ENCODE data around the gene EEF1A2.

EEF1A2 gene

DNA sequence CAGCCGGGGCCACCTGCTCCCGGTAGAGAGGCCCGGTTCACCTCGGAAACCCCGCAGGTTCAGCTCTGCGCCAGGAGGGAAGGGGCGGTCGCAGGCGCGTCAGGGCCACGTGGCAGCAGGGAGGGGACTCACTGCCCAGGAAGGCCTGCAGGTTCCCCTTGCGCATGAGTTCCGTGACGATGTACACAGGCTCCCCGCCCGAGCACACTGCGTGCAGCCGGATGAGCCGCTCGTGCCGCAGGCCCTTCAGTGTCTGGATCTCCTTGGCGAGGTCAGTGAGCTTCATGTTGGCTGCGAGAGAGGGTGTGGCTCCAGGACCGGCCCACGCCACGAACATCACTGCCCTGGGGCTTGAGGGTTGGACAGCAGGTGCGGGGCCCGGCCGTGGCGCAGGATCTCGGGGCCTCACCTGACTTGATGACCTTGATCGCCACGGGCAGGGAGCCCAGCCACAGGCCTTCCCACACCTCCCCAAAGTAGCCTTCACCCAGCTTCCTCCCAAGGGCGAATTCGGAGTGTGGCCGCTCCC lies 43.2 kb upstream of the EEF1A2 start:
- TF ChIP-seq, protein P1, sequence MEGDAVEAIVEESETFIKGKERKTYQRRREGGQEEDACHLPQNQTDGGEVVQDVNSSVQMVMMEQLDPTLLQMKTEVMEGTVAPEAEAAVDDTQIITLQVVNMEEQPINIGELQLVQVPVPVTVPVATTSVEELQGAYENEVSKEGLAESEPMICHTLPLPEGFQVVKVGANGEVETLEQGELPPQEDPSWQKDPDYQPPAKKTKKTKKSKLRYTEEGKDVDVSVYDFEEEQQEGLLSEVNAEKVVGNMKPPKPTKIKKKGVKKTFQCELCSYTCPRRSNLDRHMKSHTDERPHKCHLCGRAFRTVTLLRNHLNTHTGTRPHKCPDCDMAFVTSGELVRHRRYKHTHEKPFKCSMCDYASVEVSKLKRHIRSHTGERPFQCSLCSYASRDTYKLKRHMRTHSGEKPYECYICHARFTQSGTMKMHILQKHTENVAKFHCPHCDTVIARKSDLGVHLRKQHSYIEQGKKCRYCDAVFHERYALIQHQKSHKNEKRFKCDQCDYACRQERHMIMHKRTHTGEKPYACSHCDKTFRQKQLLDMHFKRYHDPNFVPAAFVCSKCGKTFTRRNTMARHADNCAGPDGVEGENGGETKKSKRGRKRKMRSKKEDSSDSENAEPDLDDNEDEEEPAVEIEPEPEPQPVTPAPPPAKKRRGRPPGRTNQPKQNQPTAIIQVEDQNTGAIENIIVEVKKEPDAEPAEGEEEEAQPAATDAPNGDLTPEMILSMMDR (IDR thresholded peaks at IDR 0.05; ENCODE audit: insufficient read depth, low read length, missing control alignments): no peak
- H3K4me3 ChIP-seq (ENCODE audit: low read depth, low read length): no peak overlapping the region
- DNase-seq (ENCODE audit: low read depth, low spot score): no peak
- ChIA-PET CTCF (interaction anchor here (2.1 to 5.0 kb wide), 2 partner anchors 12 to 432 kb away, joined by 6 to 24 read pairs; no protein-coding TSS in a partner anchor), POLR2A (no interaction called here)

DNA sequence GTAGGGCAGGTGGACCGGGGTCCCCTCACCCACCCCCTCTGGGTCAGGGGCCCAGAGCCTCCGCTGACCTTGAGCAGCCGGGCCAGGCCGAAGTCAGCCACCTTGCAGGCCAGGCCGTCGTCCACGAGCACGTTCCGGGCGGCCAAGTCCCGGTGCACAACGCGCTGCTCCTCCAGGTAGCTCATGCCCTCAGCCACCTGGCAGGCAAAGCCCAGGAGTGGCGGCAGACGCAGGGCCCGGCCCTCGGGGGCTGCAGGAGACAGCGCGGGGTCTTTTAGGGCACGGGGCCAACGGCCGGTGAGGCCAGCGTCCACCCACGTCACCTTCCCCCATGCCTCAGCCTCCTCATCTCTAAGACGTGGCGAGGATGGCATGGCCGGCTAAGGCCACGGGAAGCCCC lies 42.5 kb upstream of the EEF1A2 start:
- ChIA-PET POLR2A (no interaction called here), CTCF (interaction anchor here (1.2 to 5.0 kb wide), 2 partner anchors 11 to 433 kb away, joined by 3 to 24 read pairs; no protein-coding TSS in a partner anchor)
- DNase-seq (ENCODE audit: low read depth, low spot score): no peak
- H3K4me3 ChIP-seq (ENCODE audit: low read depth, low read length): no peak overlapping the region
- TF ChIP-seq, protein P1 (IDR thresholded peaks at IDR 0.05; ENCODE audit: insufficient read depth, low read length, missing control alignments): no peak

DNA sequence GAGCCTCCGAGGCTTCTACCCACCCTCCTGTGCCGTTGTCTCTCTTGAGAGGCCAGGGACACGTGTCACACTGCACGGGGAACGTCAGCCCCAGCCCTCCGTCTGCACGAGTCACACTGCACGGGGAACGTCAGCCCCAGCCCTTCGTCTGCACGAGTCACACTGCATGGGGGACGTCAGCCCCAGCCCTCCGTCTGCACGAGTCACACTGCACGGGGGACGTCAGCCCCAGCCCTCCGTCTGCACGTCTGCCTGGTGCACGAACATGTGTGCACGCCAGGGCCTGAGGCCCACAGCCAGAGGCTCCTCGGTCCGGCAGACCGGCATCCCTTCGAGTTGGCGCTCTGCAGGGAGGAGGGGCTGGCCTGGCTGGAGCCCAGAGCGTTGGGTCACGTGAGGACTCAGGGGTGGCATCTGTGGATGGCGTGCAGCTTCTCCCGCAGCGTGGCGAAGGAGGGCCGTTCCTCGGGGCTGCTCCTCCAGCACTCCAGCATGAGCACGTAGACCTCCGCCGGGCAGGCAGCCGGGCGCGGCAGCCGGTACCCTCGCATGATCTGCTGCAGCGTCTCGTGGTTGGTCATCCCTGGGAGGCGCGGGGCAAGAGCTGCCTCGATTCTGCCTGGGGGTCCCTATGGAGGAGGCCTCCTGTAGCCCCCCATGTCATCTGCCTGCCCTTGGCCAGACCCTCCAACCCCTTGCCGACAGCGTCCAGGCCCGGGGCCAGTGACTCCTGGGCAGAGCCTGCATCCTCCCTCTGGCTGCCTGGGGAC lies 41.7 kb upstream of the EEF1A2 start:
- ChIA-PET POLR2A (no interaction called here), CTCF (interaction anchor here (1.0 to 5.0 kb wide), 5 partner anchors 11 to 433 kb away, joined by 3 to 28 read pairs (median 4); partner anchors contain the start of gene TPD52L2)
- H3K4me3 ChIP-seq (ENCODE audit: low read depth, low read length): no peak overlapping the region
- no peak for DNase-seq (ENCODE audit: low read depth, low spot score)
- TF ChIP-seq, protein P1 (IDR thresholded peaks at IDR 0.05; ENCODE audit: insufficient read depth, low read length, missing control alignments): no peak

DNA sequence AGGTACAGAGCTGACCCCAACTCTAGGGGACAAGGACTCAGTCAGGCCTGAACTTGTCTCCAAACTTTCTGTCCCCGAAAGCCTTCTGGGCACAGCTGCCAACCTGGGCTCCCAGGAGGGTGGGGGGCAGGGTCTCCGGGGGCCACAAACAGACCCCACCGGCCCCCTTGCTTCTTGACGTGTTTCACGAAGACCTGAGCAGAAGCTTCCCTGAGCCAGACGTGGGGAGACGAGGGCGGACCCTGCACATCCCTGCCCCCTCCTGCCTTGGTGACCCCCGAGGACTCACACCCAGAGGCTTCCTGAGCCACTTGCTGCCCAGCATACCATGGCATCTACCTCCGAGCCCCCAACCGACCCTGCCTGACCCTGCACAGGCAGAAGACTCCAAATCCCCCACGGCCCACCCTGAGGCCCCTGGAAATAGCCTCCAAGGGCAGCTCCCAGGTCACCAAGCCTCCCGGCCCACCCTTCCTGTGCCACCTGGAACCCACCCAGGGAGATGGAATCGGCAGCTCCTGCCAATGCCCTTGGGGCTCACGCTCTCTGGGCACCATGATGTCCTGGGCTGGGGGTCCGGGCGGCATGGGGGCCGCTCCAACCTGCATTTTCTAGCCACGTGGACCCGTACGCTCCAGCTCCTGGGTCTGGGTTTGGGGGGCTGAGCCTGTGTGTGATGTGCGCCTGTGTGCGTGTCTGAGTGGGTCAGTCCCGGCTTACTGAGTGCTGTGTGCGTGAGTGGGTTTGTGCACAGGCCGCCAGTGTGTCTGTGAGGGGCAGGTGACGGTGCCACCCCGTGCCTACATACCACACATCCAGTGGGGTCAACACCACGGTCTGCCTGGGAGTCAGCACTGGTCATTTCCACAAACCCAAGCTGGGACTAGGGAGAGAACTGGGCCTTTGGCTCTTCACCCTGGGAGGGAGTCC lies 40.8 kb upstream of the EEF1A2 start:
- CTCF ChIA-PET: interaction anchor here (0.9 to 6.1 kb wide), 13 partner anchors 10 to 581 kb away, joined by 3 to 73 read pairs (median 10); partner anchors contain the start of genes PRPF6, SAMD10 and TPD52L2
- no peak for DNase-seq (ENCODE audit: low read depth, low spot score)
- no peak overlapping the region for H3K4me3 ChIP-seq (ENCODE audit: low read depth, low read length)
- POLR2A ChIA-PET: no interaction called here
- TF ChIP-seq, protein P1 (IDR thresholded peaks at IDR 0.05; ENCODE audit: insufficient read depth, low read length, missing control alignments): no peak

DNA sequence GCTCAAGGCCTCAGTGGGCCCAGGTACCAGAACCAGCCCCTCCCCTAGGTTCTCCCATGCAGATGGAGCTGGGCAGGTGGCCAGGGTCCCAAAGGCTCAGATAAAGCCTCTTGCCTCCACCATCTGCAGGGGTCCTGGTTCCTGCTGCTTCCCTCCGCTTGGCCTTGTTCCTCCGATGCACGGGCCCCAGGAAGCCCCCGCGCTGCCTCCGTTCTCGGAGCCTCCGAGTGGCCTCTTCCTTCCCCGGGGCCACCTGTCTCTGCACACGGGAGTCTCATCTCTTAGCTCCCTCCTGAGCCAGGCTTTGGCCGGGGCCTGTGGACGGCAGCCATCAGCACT lies 40.2 kb upstream of the EEF1A2 start:
- TF ChIP-seq, protein P1 (IDR thresholded peaks at IDR 0.05; ENCODE audit: insufficient read depth, low read length, missing control alignments): no peak
- POLR2A ChIA-PET: no interaction called here
- CTCF ChIA-PET: interaction anchor here (0.8 to 6.1 kb wide), 16 partner anchors 9 to 582 kb away, joined by 3 to 73 read pairs (median 6); partner anchors contain the start of genes PRPF6, SAMD10, SRMS and TPD52L2
- H3K4me3 ChIP-seq (ENCODE audit: low read depth, low read length): no peak overlapping the region
- no peak for DNase-seq (ENCODE audit: low read depth, low spot score)
